Measurements from ENCODE around the gene PTH2R.
"Not testable (repeated sequence)": the region's sequence is repeated elsewhere in the genome, so short reads cannot be mapped to it uniquely, and the experiment has no call there.

The PTH2R gene

GRCh38 chr2:208482453-208483015, 75.9 kb downstream of the PTH2R start:
- DNase-seq (ENCODE audit: extremely low read depth in 1 of 2, low read depth in 1 of 2): not testable (repeated sequence)

- DNase-seq (ENCODE audit: extremely low read depth in 1 of 2, low read depth in 1 of 2): no peak
Observed at GRCh38 chr2:208485390-208485789, 78.8 kb downstream of the PTH2R start.

- DNase-seq (ENCODE audit: extremely low read depth in 1 of 2, low read depth in 1 of 2): no peak
Observed at GRCh38 chr2:208488686-208489564, 82.3 kb downstream of the PTH2R start.

- no peak for DNase-seq (ENCODE audit: extremely low read depth in 1 of 2, low read depth in 1 of 2)
Observed at GRCh38 chr2:208489687-208490086, 83.1 kb downstream of the PTH2R start.

- DNase-seq (ENCODE audit: extremely low read depth in 1 of 2, low read depth in 1 of 2): no peak
Observed at GRCh38 chr2:208490492-208490891, 83.9 kb downstream of the PTH2R start.

GRCh38 chr2:208491641-208492040, 85.0 kb downstream of the PTH2R start:
- no peak for DNase-seq (ENCODE audit: extremely low read depth in 1 of 2, low read depth in 1 of 2)

- DNase-seq (ENCODE audit: extremely low read depth in 1 of 2, low read depth in 1 of 2): no peak
Observed at GRCh38 chr2:208492069-208492468, 85.5 kb downstream of the PTH2R start.

GRCh38 chr2:208493186-208493585, 86.6 kb downstream of the PTH2R start:
- DNase-seq (ENCODE audit: extremely low read depth in 1 of 2, low read depth in 1 of 2): no peak

GRCh38 chr2:208496129-208496528, 89.5 kb downstream of the PTH2R start:
- DNase-seq (ENCODE audit: extremely low read depth in 1 of 2, low read depth in 1 of 2): no peak

- no peak for DNase-seq (ENCODE audit: extremely low read depth in 1 of 2, low read depth in 1 of 2)
Observed at GRCh38 chr2:208501206-208501605, 94.6 kb downstream of the PTH2R start.

- no peak for DNase-seq (ENCODE audit: extremely low read depth in 1 of 2, low read depth in 1 of 2)
Observed at GRCh38 chr2:208502288-208502687, 95.7 kb downstream of the PTH2R start.

- DNase-seq (ENCODE audit: extremely low read depth in 1 of 2, low read depth in 1 of 2): not testable (repeated sequence)
Observed at GRCh38 chr2:208505365-208505764, 98.8 kb downstream of the PTH2R start.

- DNase-seq (ENCODE audit: extremely low read depth in 1 of 2, low read depth in 1 of 2): no peak
Observed at GRCh38 chr2:208509586-208509985, 103.0 kb downstream of the PTH2R start.

- DNase-seq (ENCODE audit: extremely low read depth in 1 of 2, low read depth in 1 of 2): no peak
Observed at GRCh38 chr2:208511016-208511415, 104.4 kb downstream of the PTH2R start.

GRCh38 chr2:208511573-208511972, 105.0 kb downstream of the PTH2R start:
- DNase-seq (ENCODE audit: extremely low read depth in 1 of 2, low read depth in 1 of 2): no peak

- DNase-seq (ENCODE audit: extremely low read depth in 1 of 2, low read depth in 1 of 2): no peak
Observed at GRCh38 chr2:208515099-208515498, 108.5 kb downstream of the PTH2R start.

GRCh38 chr2:208523069-208523468, 116.5 kb downstream of the PTH2R start:
- DNase-seq (ENCODE audit: extremely low read depth in 1 of 2, low read depth in 1 of 2): not testable (repeated sequence)

GRCh38 chr2:208525165-208525564, 118.6 kb downstream of the PTH2R start:
- DNase-seq (ENCODE audit: extremely low read depth in 1 of 2, low read depth in 1 of 2): not testable (repeated sequence)

- DNase-seq (ENCODE audit: extremely low read depth in 1 of 2, low read depth in 1 of 2): no peak
Observed at GRCh38 chr2:208529796-208530195, 123.2 kb downstream of the PTH2R start.

- no peak for DNase-seq (ENCODE audit: extremely low read depth in 1 of 2, low read depth in 1 of 2)
Observed at GRCh38 chr2:208531361-208531760, 124.8 kb downstream of the PTH2R start.

GRCh38 chr2:208535578-208535977, 129.0 kb downstream of the PTH2R start:
- DNase-seq (ENCODE audit: extremely low read depth in 1 of 2, low read depth in 1 of 2): not testable (repeated sequence)

GRCh38 chr2:208541461-208541988, 134.9 kb downstream of the PTH2R start:
- no peak for DNase-seq (ENCODE audit: extremely low read depth in 1 of 2, low read depth in 1 of 2)

Measured in activated CD8-positive, alpha-beta memory T cell treated with anti-CD3 and anti-CD28 coated beads for 1 hour (primary cell).